Choroid plexus epithelial cell (primary cell): ENCODE measurements around the gene NXN.

Experiments
- DNase-seq: peaks from one replicate; pipeline ENCODE4 v3.0.0-alpha.2; 2010; ENCODE audit warnings: low read depth
- H3K4me3 ChIP-seq: 2 replicates; pipeline ENCODE4 v1.5.1; 2011; ENCODE audit warnings: low read depth, mild to moderate bottlenecking, control low read depth, low read length, moderate library complexity
- CTCF ChIP-seq: conservative IDR thresholded peaks from 2 replicates; pipeline ENCODE4 v1.5.1; 2011; ENCODE audit warnings: low read depth, mild to moderate bottlenecking, control low read depth, inconsistent platforms, low read length, moderate library complexity

NXN gene

GRCh38 chr17:824378-824777 is 155.2 kb downstream of the NXN start:
- no peak overlapping the region for H3K4me3 ChIP-seq
- TF ChIP-seq CTCF: no peak

GRCh38 chr17:823501-823902 is 156.1 kb downstream of the NXN start:
- no peak overlapping the region for H3K4me3 ChIP-seq
- DNase-seq: no peak
- TF ChIP-seq CTCF: no peak

More at GRCh38 chr17:824378-824777, 155.2 kb downstream of the NXN start:
- no peak for DNase-seq

- no peak overlapping the region for H3K4me3 ChIP-seq
- no peak for TF ChIP-seq CTCF
- DNase-seq: no peak
Observed at GRCh38 chr17:819251-819650, 160.3 kb downstream of the NXN start.

DNA sequence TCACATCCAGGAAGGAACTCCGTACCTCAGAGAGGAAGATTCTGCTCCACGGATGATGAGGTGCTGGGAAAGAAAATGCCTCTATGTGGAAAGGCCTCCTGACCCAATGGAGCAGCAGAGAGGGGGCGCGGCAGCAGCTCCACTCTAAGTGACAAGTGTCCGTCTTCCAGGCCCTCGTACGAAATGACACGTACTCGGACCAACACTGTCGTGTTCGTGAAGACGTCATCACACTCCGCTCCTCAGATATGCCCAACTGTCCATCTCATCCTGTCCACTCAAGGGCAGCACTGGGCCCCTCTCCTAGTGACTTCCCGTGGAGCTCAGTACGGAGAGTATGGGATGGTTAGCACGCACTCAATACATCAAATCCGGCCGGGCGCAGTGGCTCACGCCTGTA is 165.2 kb downstream of the NXN start:
- H3K4me3 ChIP-seq: no peak overlapping the region
- DNase-seq: no peak
- TF ChIP-seq CTCF: no peak

DNA sequence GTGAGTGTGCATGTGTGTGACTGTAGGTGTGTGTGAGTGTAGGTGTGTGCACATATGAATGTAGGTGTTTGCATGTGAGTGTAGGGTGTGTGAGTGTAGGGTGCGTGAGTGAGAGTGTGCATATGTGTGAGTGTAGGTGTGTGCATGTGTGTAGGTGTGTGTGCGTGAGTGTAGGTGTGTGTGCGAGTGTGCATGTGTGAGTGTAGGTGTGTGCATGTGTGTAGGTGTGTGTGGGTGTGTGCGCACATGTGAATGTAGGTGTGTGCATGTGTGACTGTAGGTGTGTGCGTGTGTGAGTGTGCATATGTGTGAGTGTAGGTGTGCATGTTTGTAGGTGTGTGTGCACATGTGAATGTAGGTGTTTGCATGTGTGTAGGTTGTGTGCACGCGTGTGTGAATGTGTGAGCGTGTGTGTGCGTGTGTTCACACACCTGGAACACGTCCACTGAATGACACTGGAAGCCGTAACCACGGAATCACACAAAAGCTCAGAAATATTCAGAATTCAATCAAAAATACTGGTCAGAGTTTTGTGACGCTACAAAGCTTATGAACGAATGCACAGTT is 166.9 kb downstream of the NXN start:
- TF ChIP-seq CTCF: no peak
- H3K4me3 ChIP-seq: no peak overlapping the region
- no peak for DNase-seq

GRCh38 chr17:811051-811784 is 168.4 kb downstream of the NXN start:
- TF ChIP-seq CTCF: no peak
- no peak for DNase-seq
- H3K4me3 ChIP-seq: no peak overlapping the region

GRCh38 chr17:807523-808294 is 171.9 kb downstream of the NXN start:
- no peak for TF ChIP-seq CTCF
- H3K4me3 ChIP-seq: no peak overlapping the region
- DNase-seq: no peak
